Thyroid gland (tissue), 4 donors: Measurements from ENCODE around the gene MOBP. TPM values are rescaled to one million over a fixed set of nuclear protein-coding genes. Genes with fewer than 3 reads are reported as not detected.
"Not testable (repeated sequence)": the region's sequence is repeated elsewhere in the genome, so short reads cannot be mapped to it uniquely, and the experiment has no call there.

Source experiments
- DNase-seq, 2 donors: peaks; one replicate each; pipeline ENCODE4 v3.0.0-alpha.2; 2019
- H3K27ac ChIP-seq, 3 donors: fragments of 200-600 bp; sonication (generic); 1 replicate in 2 of 3; 2 replicates in 1 of 3; pipeline ENCODE4 v1.5.1; 2016 to 2019; ENCODE audit warnings: mild to moderate bottlenecking in 1 of 3, moderate library complexity in 1 of 3
- H3K27me3 ChIP-seq: fragments of 200-600 bp; sonication (generic); one replicate; pipeline ENCODE4 v1.5.1; 2019
- H3K36me3 ChIP-seq, 2 donors: fragments of 200-600 bp; sonication (generic); one replicate each; pipeline ENCODE4 v1.5.1; 2016 to 2019
- H3K4me1 ChIP-seq, 2 donors: fragments of 200-600 bp; sonication (generic); one replicate each; pipeline ENCODE4 v1.5.1; 2017 to 2019
- H3K4me3 ChIP-seq, 3 donors: fragments of 200-600 bp; sonication (generic); replicated peaks in 1 of 3; 1 replicate in 2 of 3; 2 replicates in 1 of 3; pipeline ENCODE4 v1.5.1; 2016; ENCODE audit warnings: mild to moderate bottlenecking in 1 of 3
- H3K9me3 ChIP-seq: fragments of 200-600 bp; sonication (generic); one replicate; pipeline ENCODE4 v1.5.1; 2017
- POLR2A ChIP-seq, 2 donors: fragments of 450-650 bp; IDR thresholded peaks; one replicate each; pipeline ENCODE4 v1.6.1; 2017; ENCODE audit warnings: antibody characterized with exemption in 2 of 2, mild to moderate bottlenecking in 2 of 2, moderate library complexity in 1 of 2
- WGBS, 2 donors: methylation state at CpG; one replicate each; pipeline ENCODE4 v1.1.5; 2017; 5-methylcytosine and 5-hydroxymethylcytosine counted together
- intact Hi-C: fragments of 100-400 bp; cut with DNase I; formaldehyde crosslinking; loops from one replicate; pipeline ENCODE4 v1.15.1; 2023
- total RNA-seq, 4 donors: library from RNA; depleted of rRNA; stranded (reverse); fragments of >200 nt; gene quantifications; one replicate each; pipeline ENCODE4 v1.2.3, GENCODE V29; 2016
- TF ChIP-seq, protein P1 (sequence below), 6 experiments: fragments of 200-600 bp in 3 of 6; fragments of 450-650 bp in 3 of 6; sonication (generic) in 3 of 6; IDR thresholded peaks; one replicate each; pipeline ENCODE4 v1.5.1; 2016 to 2019; ENCODE audit warnings: antibody characterized with exemption in 6 of 6, mild to moderate bottlenecking in 2 of 6, inconsistent platforms in 1 of 6, moderate library complexity in 1 of 6

The MOBP gene, protein sequence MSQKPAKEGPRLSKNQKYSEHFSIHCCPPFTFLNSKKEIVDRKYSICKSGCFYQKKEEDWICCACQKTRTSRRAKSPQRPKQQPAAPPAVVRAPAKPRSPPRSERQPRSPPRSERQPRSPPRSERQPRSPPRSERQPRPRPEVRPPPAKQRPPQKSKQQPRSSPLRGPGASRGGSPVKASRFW
- not detected for total RNA-seq

DNA sequence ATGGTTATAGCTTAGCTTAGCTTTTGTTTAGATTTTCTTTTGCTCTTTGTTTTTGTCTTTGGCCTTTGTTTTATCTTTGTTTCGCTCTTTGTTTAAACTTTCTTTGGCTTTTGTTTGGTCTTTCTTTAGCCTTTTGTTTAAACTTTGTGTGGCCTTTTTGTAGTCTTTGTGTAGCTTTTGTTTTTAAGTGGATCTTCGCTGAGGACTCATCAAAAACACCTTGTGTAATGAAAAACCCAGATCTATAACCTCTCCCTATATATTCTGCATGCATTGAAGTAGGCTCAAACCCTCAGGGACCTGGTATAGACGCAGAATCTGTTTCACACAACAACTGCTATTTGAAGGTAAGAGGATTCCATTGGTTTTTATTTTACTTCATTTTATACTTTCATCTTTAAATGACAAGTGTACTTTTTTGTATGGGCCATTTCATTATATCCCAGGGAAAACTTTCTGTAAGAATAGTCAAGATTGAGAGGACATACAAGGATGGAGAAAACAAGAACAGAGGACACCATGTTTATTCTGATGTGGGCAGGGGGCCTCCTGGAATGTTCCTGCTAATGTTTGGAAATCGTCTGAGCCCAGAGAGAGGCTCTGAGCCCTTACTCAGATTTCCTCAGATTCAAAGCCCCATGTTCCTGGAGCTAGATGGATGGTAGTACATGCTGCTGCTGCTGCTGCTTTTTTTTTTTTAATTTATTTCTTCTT is at the start of gene MOBP:
Gene MOBP, plus strand, starts transcription at position 287 of the 714 bp plus-strand sequence. CDS start 34,390 bp downstream, outside the sequence.
- no peak for TF ChIP-seq POLR2A (IDR thresholded peaks at IDR 0.05)
- TF ChIP-seq, protein P1, sequence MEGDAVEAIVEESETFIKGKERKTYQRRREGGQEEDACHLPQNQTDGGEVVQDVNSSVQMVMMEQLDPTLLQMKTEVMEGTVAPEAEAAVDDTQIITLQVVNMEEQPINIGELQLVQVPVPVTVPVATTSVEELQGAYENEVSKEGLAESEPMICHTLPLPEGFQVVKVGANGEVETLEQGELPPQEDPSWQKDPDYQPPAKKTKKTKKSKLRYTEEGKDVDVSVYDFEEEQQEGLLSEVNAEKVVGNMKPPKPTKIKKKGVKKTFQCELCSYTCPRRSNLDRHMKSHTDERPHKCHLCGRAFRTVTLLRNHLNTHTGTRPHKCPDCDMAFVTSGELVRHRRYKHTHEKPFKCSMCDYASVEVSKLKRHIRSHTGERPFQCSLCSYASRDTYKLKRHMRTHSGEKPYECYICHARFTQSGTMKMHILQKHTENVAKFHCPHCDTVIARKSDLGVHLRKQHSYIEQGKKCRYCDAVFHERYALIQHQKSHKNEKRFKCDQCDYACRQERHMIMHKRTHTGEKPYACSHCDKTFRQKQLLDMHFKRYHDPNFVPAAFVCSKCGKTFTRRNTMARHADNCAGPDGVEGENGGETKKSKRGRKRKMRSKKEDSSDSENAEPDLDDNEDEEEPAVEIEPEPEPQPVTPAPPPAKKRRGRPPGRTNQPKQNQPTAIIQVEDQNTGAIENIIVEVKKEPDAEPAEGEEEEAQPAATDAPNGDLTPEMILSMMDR (IDR thresholded peaks at IDR 0.05), result no peak
- H3K27me3 ChIP-seq, result no peaks in the 10 kb centered on the region
- no peak within 1 kb of the TSS for H3K4me3 ChIP-seq
- H3K27ac ChIP-seq, result no peak within 1 kb of the TSS
- no peaks in the 10 kb centered on the region for H3K36me3 ChIP-seq
- DNase-seq, result no peak
- H3K9me3 ChIP-seq, result no peaks in the 10 kb centered on the region
- H3K4me1 ChIP-seq, result no peaks in the 10 kb centered on the region
- WGBS, 2 donors, result 49 to 54% methylated on average over 4 of the region's 4 CpGs
- intact Hi-C loops, result no loop called here

DNA sequence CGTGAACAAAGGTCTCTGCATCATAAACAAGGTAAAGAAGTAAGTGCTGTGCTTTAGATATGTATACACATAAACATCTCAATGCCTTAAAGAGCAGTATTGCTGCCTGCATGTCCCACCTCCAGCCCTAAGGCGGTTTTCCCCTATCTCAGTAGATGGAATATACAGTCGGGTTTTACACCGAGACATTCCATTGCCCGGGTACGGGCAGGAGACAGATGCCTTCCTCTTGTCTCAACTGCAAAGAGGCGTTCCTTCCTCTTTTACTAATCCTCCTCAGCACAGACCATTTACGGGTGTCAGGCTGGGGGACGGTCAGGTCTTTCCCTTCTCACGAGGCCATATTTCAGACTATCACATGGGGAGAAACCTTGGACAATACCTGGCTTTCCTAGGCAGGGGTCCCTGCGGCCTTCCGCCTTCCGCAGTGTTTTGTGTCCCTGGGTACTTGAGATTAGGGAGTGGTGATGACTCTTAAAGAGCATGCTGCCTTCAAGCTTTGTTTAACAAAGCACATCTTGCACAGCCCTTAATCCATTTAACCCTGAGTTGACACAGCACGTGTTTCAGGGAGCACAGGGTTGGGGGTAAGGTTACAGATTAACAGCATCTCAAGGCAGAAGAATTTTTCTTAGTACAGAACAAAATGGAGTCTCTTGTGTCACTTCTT is 48.8 kb upstream of the MOBP start:
- DNase-seq, H3K27ac ChIP-seq, H3K9me3 ChIP-seq, H3K27me3 ChIP-seq, H3K36me3 ChIP-seq, H3K4me3 ChIP-seq, intact Hi-C loops, H3K4me1 ChIP-seq: not testable (repeated sequence)
- 54 to 61% methylated on average over 14 of the region's 14 CpGs for WGBS, 2 donors

DNA sequence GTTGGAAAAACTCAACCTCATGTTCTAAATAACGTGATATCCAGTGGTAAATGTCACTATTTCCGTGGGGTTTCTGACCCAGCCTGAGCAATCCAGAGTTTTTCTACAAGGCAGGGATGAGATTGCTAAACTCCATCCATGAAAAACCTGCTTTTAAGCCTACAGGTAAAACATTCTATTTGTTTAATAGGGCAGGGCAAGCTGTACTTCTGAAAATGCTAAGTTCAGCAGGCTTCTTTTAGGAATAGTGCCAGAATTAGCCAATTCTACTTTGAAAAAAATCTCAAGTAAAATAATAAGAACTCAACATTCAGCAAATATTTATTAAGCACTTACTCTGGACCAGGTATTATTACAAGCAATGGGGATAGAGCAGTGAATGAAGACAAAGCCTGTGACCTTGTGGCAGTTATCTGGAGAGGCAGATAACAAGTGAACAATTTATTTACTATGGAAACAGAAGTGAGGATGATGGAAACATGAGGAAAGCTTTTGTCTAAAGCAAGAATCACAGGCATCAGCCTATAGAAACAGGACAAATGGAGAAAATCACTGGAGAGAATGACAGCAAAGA is 47.7 kb upstream of the MOBP start:
- Histone ChIP-seq H3K27me3 (no peaks in the 10 kb centered on the region), H3K9me3 (no peaks in the 10 kb centered on the region), H3K4me3 (no peak overlapping the region), H3K4me1 (no peaks in the 10 kb centered on the region), H3K36me3 (no peaks in the 10 kb centered on the region), H3K27ac (no peak overlapping the region)
- TF ChIP-seq, protein P1 (IDR thresholded peaks at IDR 0.05), result no peak
- TF ChIP-seq POLR2A (IDR thresholded peaks at IDR 0.05), result no peak
- WGBS, 2 donors, result 87 to 92% methylated on average over 2 of the region's 2 CpGs
- no peak for DNase-seq
- intact Hi-C loops, result no loop called here

DNA sequence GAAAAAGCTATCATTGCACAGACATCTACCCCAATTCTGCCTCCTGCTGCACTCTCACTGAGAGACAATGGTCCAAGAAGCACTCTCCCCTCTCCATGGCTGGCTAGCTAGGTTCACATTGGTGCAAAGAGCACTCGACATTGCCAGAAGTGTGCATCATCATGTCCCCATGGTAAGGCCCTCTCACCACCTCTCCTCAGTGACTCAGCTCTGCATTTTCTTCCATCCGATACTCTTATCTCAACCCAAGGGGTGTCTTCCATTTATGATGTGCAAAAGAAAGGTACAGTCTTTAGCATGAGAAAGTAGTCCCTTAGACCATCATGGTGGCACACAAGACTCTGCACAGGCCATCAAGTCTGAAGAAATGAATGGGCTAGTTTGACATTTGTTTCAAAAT is 46.9 kb upstream of the MOBP start:
- no peak for DNase-seq
- no peak overlapping the region for H3K27ac ChIP-seq
- H3K27me3 ChIP-seq, result no peaks in the 10 kb centered on the region
- intact Hi-C loops, result no loop called here
- no peaks in the 10 kb centered on the region for H3K36me3 ChIP-seq
- no peaks in the 10 kb centered on the region for H3K4me1 ChIP-seq
- H3K4me3 ChIP-seq, result no peak overlapping the region
- H3K9me3 ChIP-seq, result no peaks in the 10 kb centered on the region
- 86 to 90% methylated on average over 2 of the region's 2 CpGs for WGBS, 2 donors
- TF ChIP-seq, protein P1 (IDR thresholded peaks at IDR 0.05), result no peak
- TF ChIP-seq POLR2A (IDR thresholded peaks at IDR 0.05), result no peak

DNA sequence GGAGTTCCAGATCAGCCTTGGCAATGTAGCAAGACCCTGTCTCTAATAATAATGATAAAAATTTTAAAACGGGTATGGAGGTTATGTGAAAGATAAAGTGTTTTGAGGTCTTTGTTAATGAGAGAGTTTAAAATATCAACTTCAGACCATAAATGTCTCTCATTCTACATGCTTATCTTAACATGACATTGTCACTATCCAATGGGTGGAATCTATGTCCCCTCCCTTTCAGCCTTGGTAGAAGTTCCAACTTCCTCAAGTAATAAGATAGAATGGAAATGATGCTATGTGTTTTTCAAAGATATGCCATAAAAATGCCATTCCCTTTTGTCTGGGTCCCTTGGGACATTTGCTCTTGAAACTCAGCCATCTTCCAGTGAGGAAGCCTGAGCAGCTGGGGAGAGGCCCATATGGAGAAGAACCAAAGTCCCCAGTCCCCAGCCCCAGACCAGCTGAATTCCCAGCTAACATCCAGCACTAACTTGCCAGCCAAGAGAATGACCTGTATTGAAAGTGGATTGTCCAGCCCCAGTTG is 44.0 kb upstream of the MOBP start:
- H3K36me3 ChIP-seq, result no peaks in the 10 kb centered on the region
- intact Hi-C loops, result no loop called here
- no peak for DNase-seq
- H3K27ac ChIP-seq, result no peak overlapping the region
- no peaks in the 10 kb centered on the region for H3K9me3 ChIP-seq
- TF ChIP-seq, protein P1 (IDR thresholded peaks at IDR 0.05), result no peak
- TF ChIP-seq POLR2A (IDR thresholded peaks at IDR 0.05), result no peak
- 85 to 94% methylated on average over 1 of the region's 1 CpG for WGBS, 2 donors
- no peaks in the 10 kb centered on the region for H3K27me3 ChIP-seq
- no peaks in the 10 kb centered on the region for H3K4me1 ChIP-seq
- no peak overlapping the region for H3K4me3 ChIP-seq
